ENCODE measurements around the gene ASMTL. TPM values are rescaled to one million over a fixed set of nuclear protein-coding genes. Genes with fewer than 3 reads are reported as not detected.

ASMTL gene
- total RNA-seq, 2 donors from 2014 or later: 43.1 to 44.2 TPM

DNA sequence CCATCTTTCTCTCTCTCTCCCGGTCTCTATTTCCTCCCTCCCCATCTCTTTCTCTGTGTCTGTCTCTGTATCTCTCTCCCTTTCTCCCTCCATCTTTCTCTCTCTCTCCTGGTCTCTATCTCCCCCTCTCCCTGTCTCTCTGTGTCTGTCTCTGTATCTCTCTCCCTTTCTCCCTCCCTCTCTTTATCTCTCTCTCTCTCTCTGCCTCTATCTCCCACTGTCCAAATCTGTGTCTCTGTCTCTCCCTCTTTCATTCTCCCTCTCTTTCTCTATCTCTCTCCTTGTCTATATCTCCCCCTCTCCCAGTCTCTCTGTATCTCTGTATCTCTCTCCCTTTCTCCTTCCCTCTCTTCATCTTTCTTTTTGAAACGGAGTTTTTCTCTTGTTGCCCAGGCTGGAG lies 92.5 kb downstream of the ASMTL start:
- no peaks in the 10 kb centered on the region for H3K9me3 ChIP-seq
- DNase-seq (ENCODE audit: low spot score): no peak
- peaks cover 0 to 5% of the 10 kb centered on the region in 2 donors for H3K36me3 ChIP-seq
- no peaks in the 10 kb centered on the region for H3K4me1 ChIP-seq (replicated peaks)
- H3K27ac ChIP-seq: no peak overlapping the region
- WGBS: 76% methylated on average over 2 of the region's 2 CpGs
- no peak overlapping the region for H3K4me3 ChIP-seq
- H3K27me3 ChIP-seq (replicated peaks; ENCODE audit: insufficient read depth): no peaks in the 10 kb centered on the region
- intact Hi-C loops (cut with DNase I): no loop called here
- TF ChIP-seq, protein P1, sequence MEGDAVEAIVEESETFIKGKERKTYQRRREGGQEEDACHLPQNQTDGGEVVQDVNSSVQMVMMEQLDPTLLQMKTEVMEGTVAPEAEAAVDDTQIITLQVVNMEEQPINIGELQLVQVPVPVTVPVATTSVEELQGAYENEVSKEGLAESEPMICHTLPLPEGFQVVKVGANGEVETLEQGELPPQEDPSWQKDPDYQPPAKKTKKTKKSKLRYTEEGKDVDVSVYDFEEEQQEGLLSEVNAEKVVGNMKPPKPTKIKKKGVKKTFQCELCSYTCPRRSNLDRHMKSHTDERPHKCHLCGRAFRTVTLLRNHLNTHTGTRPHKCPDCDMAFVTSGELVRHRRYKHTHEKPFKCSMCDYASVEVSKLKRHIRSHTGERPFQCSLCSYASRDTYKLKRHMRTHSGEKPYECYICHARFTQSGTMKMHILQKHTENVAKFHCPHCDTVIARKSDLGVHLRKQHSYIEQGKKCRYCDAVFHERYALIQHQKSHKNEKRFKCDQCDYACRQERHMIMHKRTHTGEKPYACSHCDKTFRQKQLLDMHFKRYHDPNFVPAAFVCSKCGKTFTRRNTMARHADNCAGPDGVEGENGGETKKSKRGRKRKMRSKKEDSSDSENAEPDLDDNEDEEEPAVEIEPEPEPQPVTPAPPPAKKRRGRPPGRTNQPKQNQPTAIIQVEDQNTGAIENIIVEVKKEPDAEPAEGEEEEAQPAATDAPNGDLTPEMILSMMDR (IDR thresholded peaks at IDR 0.05): no peak
- TF ChIP-seq POLR2AphosphoS5 (IDR thresholded peaks at IDR 0.05) (no peak), POLR2A (IDR thresholded peaks at IDR 0.05) (no peak)

DNA sequence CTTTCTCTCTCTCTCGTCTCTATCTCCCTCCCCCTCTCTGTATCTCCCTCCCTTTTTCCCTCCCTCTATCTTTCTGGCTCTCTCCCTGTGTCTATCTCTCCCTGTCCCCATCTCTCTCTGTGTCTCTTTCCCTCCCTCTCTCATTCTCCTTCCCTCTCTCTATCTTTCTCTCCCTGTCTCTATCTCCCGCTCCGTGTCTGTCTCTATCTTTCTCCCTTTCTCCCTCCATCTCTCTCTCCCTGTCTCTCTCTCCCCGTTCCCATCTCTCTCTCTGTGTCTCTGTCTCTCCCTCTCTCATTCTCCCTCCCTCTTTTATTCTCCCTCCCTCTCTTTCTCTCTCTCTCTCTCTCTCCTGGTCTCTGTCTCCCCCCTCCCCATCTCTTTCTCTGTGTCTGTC lies 93.2 kb downstream of the ASMTL start:
- WGBS: 83% methylated on average over 4 of the region's 4 CpGs
- H3K9me3 ChIP-seq: no peaks in the 10 kb centered on the region
- no peak for DNase-seq (ENCODE audit: low spot score)
- intact Hi-C loops (cut with DNase I): no loop called here
- no peak overlapping the region for H3K27ac ChIP-seq
- TF ChIP-seq, protein P1 (IDR thresholded peaks at IDR 0.05): no peak
- no peak for TF ChIP-seq POLR2A (IDR thresholded peaks at IDR 0.05)
- TF ChIP-seq POLR2AphosphoS5 (IDR thresholded peaks at IDR 0.05): no peak
- H3K27me3 ChIP-seq (replicated peaks; ENCODE audit: insufficient read depth): no peaks in the 10 kb centered on the region
- no peaks in the 10 kb centered on the region for H3K4me1 ChIP-seq (replicated peaks)
- H3K4me3 ChIP-seq: no peak overlapping the region
- H3K36me3 ChIP-seq: peaks cover 0 to 5% of the 10 kb centered on the region in 2 donors

DNA sequence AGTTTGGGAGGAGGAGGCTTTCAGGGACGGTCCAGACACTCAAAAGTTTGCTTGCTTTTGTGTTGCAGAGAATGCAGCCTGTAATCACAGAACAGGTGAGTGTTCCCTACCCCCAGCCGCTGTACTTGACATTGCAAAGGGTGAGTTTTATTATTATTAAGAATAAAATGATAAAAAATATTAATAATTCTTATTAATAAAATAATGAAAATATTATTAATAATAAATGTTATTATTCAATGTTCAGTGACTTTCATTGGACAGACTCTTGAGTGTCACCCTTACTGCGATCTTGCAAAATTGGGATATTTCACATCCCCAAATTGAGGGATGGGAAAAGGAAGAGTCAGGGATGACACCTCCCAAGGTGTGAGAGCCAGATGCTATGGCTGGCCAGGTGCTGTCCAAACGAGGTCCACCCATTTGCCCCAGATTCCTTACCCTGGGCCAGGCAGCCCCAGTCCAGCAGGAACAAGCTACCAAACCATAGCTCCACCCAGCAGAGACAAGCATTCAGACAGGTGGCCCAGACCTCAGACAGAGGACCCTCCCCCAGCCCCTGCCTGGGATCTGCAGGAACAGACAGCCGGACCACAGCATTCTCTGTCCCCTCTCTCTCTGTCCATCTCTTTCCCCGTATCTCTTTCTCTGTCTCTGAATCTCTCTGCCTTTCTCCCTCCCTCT lies 93.8 kb downstream of the ASMTL start:
- 84% methylated on average over 6 of the region's 6 CpGs for WGBS
- Histone ChIP-seq H3K27ac (no peak overlapping the region), H3K4me3 (no peak overlapping the region), H3K9me3 (no peaks in the 10 kb centered on the region), H3K4me1 (replicated peaks) (no peaks in the 10 kb centered on the region), H3K36me3 (peaks cover 0 to 5% of the 10 kb centered on the region in 2 donors), H3K27me3 (replicated peaks; ENCODE audit: insufficient read depth) (no peaks in the 10 kb centered on the region)
- intact Hi-C loops (cut with DNase I): no loop called here
- TF ChIP-seq POLR2AphosphoS5 (IDR thresholded peaks at IDR 0.05): no peak
- no peak for DNase-seq (ENCODE audit: low spot score)

DNA sequence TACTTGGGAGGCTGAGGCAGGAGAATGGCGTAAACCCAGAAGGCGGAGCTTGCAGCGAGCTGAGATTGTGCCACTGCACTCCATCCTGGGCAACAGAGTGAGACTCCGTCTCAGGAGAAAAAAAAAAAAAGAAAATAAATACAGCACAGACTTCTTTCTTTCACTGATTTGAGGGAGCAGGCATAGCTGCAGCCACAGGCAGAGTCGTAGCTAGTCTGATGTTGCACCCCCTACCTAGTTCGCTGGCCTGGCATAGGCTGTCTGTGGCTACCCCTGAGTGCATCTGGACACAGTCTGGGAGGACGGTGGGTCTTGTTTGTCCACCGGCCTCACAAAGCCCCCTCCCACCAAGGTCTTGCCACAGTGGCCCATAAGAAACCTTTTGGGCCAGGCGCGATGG lies 94.7 kb downstream of the ASMTL start:
- Histone ChIP-seq H3K27ac (no peak overlapping the region), H3K36me3 (peaks cover 0 to 5% of the 10 kb centered on the region in 2 donors), H3K4me1 (replicated peaks) (no peaks in the 10 kb centered on the region), H3K9me3 (no peaks in the 10 kb centered on the region), H3K4me3 (no peak overlapping the region), H3K27me3 (replicated peaks; ENCODE audit: insufficient read depth) (no peaks in the 10 kb centered on the region)
- DNase-seq (ENCODE audit: low spot score): no peak
- WGBS: 94% methylated on average over 10 of the region's 10 CpGs
- TF ChIP-seq, protein P1 (IDR thresholded peaks at IDR 0.05): no peak
- TF ChIP-seq POLR2A (IDR thresholded peaks at IDR 0.05) (no peak), POLR2AphosphoS5 (IDR thresholded peaks at IDR 0.05) (no peak)
- intact Hi-C loops (cut with DNase I): no loop called here

DNA sequence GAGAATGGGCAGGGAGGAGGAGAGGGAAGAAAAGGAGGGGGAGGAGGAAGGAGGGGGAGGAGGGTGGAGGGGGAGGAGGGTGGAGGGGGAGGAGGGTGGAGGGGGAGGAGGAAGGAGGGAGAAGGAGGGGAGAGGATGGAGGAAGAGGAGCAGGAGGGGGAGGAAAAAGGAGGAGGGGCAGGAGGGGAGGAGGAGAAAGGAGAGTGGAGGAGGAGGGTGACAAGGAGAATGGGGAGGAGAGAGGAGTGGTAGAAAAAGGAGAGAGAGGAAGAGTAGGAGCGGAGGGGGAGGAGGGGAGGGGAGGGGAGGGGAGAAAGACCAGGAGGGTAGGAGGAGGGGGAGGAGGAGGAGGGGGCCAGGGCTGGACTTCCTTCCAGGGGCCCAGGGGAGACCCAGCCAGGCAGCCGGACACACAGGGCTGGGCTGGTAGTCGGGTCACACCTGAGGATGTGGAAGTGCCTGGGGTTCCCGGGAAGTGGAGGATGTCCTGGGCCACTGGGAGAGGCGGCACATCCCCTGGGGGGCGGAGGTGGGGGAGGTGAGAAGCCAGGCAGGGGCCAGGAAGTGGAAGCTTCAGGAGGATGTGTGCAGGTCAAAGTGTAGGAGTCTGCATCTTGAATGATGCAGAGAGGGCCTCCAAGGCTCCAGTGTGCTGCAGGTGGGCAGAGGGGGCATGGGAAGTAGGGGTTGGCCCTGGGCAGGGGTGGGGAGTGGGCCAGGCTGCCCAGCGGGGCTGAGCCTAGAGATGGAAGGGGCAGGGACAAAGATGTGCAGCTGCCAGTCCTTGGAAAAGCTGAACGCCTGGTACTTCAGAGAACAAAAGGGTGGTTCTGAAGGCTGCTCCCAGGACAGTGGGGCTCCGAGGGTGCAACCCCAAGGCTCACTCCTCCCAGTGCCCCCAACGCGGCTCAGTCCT lies 97.3 kb downstream of the ASMTL start:
- no peak for TF ChIP-seq POLR2A (IDR thresholded peaks at IDR 0.05)
- TF ChIP-seq POLR2AphosphoS5 (IDR thresholded peaks at IDR 0.05): no peak
- TF ChIP-seq, protein P1 (IDR thresholded peaks at IDR 0.05): no peak
- H3K36me3 ChIP-seq: peaks cover 0 to 5% of the 10 kb centered on the region in 2 donors
- 35% methylated on average over 11 of the region's 11 CpGs for WGBS
- no peak for DNase-seq (ENCODE audit: low spot score)
- no peaks in the 10 kb centered on the region for H3K9me3 ChIP-seq
- no peak overlapping the region for H3K4me3 ChIP-seq
- intact Hi-C loops (cut with DNase I): no loop called here
- no peaks in the 10 kb centered on the region for H3K4me1 ChIP-seq (replicated peaks)
- no peaks in the 10 kb centered on the region for H3K27me3 ChIP-seq (replicated peaks; ENCODE audit: insufficient read depth)
- H3K27ac ChIP-seq: no peak overlapping the region

All from prostate gland (tissue), 2 donors.